Astrocyte (in vitro differentiated cells and primary cell): ENCODE measurements around the gene IL5RA. TPM values are rescaled to one million over a fixed set of nuclear protein-coding genes. Genes with fewer than 3 reads are reported as not detected.

Source experiments
- DNase-seq: peaks from one replicate; pipeline ENCODE4 v3.0.0-alpha.2; 2010; ENCODE audit warnings: low read depth
- FAIRE-seq: peaks from 2 replicates; lab custom pipeline; 2011; peaks lifted over from hg19 to GRCh38; lab: Jason Lieb, UNC
- H2AFZ ChIP-seq: 2 replicates; pipeline ENCODE4 v1.6.0; 2012; ENCODE audit warnings: low read depth, low read length, inconsistent platforms
- H3K27ac ChIP-seq: 2 replicates; pipeline ENCODE4 v1.5.1; 2011; ENCODE audit warnings: low read depth, low read length, inconsistent platforms
- H3K27me3 ChIP-seq: 2 replicates; pipeline ENCODE4 v1.6.0; 2011; ENCODE audit warnings: low read length, inconsistent platforms; ENCODE audit not compliant: insufficient read depth
- H3K36me3 ChIP-seq: 2 replicates; pipeline ENCODE4 v1.5.1; 2011; ENCODE audit warnings: low read length, inconsistent platforms; ENCODE audit not compliant: insufficient read depth
- H3K4me1 ChIP-seq: 2 replicates; pipeline ENCODE4 v1.5.1; 2011; ENCODE audit warnings: low read length, inconsistent platforms; ENCODE audit not compliant: insufficient read depth
- H3K4me2 ChIP-seq: 2 replicates; pipeline ENCODE4 v1.6.0; 2012; ENCODE audit warnings: low read length, inconsistent platforms
- H3K4me3 ChIP-seq: 2 replicates; pipeline ENCODE4 v1.5.1; 2011; ENCODE audit warnings: low read depth, mild to moderate bottlenecking, low read length, inconsistent platforms; ENCODE audit not compliant: insufficient read depth
- H3K79me2 ChIP-seq: 2 replicates; pipeline ENCODE4 v1.6.0; 2012; ENCODE audit warnings: mild to moderate bottlenecking, low read length, inconsistent platforms; ENCODE audit not compliant: insufficient read depth
- H3K9ac ChIP-seq: 2 replicates; pipeline ENCODE4 v1.6.0; 2012; ENCODE audit warnings: mild to moderate bottlenecking, low read length, inconsistent platforms
- H3K9me3 ChIP-seq: 2 replicates; pipeline ENCODE4 v1.5.1; 2012; ENCODE audit warnings: low read depth, mild to moderate bottlenecking, low read length, inconsistent platforms; ENCODE audit not compliant: insufficient read depth
- H4K20me1 ChIP-seq: 2 replicates; pipeline ENCODE4 v1.6.0; 2012; ENCODE audit warnings: low read length, inconsistent platforms; ENCODE audit not compliant: insufficient read depth
- H3K27ac Mint-ChIP-seq: one replicate; pipeline ENCODE4 v1.8.0; 2021; ENCODE audit warnings: mild to moderate bottlenecking, mixed read lengths; ENCODE audit not compliant: unreplicated experiment
- H3K27me3 Mint-ChIP-seq: one replicate; pipeline ENCODE4 v1.8.0; 2021; ENCODE audit warnings: low read depth, mixed read lengths; ENCODE audit not compliant: unreplicated experiment
- H3K36me3 Mint-ChIP-seq: one replicate; pipeline ENCODE4 v1.8.0; 2021; ENCODE audit warnings: low read depth, mixed read lengths; ENCODE audit not compliant: unreplicated experiment
- H3K4me1 Mint-ChIP-seq: one replicate; pipeline ENCODE4 v1.8.0; 2021; ENCODE audit warnings: low read depth, mixed read lengths; ENCODE audit not compliant: unreplicated experiment
- H3K4me3 Mint-ChIP-seq: one replicate; pipeline ENCODE4 v1.8.0; 2021; ENCODE audit warnings: mild to moderate bottlenecking, moderate library complexity, mixed read lengths; ENCODE audit not compliant: unreplicated experiment
- H3K9me3 Mint-ChIP-seq: one replicate; pipeline ENCODE4 v1.8.0; 2021; ENCODE audit warnings: mild to moderate bottlenecking, mixed read lengths; ENCODE audit not compliant: unreplicated experiment
- CTCF ChIP-seq: IDR thresholded peaks from 2 replicates; pipeline ENCODE4 v1.5.1; 2011; ENCODE audit warnings: low read depth, mild to moderate bottlenecking, inconsistent platforms, low read length, moderate library complexity; ENCODE audit not compliant: insufficient read depth
- EZH2 ChIP-seq: IDR thresholded peaks from 2 replicates; pipeline ENCODE4 v1.6.1; 2012; ENCODE audit warnings: mild to moderate bottlenecking, low read length, inconsistent platforms; ENCODE audit not compliant: insufficient read depth
- total RNA-seq: library from RNA; stranded (reverse); gene quantifications from 2 replicates; pipeline ENCODE4 v1.2.1, GENCODE V29; 2021

IL5RA gene
- total RNA-seq, 1 donor from 2014 or later = not detected

DNA sequence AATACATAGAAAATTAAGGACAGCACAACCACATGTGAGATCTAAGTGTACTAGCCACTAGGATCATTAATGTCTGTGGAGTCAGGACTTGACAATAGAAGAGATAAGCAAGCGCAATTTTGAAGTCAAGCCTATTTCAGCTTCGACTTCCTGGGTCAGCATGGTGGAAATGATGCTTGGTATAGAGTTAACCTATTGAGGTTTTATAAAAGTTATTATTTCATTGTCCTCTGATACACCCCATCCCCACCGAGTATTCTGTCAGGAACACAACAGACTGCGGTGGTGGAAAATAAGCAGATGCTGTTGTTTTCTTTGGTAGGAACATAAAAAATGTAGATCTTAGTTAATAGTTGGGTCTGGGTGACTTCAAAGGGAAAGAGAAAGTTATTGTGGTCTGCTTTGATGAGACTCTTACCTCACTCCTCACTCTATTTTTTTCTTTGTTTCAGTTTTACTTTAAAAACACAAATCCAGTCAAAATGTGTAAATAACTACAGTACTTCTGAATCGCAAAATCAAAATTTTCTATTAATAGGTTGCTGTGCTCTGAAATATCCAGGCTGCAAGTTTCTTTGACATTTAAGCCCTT lies 82.1 kb downstream of the IL5RA start:
- TF ChIP-seq CTCF (no peak), EZH2 (no peak)
- Histone ChIP-seq H4K20me1 (no peaks in the 10 kb centered on the region), H3K9ac (no peak overlapping the region), H2AFZ (no peak overlapping the region), H3K9me3 (no peaks in the 10 kb centered on the region), H3K4me1 (no peaks in the 10 kb centered on the region), H3K4me2 (no peak overlapping the region), H3K27me3 (no peaks in the 10 kb centered on the region), H3K4me3 (no peak overlapping the region), H3K36me3 (no peaks in the 10 kb centered on the region), H3K27ac (no peak overlapping the region), H3K79me2 (no peaks in the 10 kb centered on the region)
- Mint-ChIP-seq H3K36me3 (no peaks in the 10 kb centered on the region), H3K4me1 (no peaks in the 10 kb centered on the region), H3K27ac (no peak overlapping the region), H3K4me3 (no peak overlapping the region), H3K27me3 (no peaks in the 10 kb centered on the region), H3K9me3 (peaks cover 9% of the 10 kb centered on the region)
- DNase-seq = no peak
- FAIRE-seq = no peak

DNA sequence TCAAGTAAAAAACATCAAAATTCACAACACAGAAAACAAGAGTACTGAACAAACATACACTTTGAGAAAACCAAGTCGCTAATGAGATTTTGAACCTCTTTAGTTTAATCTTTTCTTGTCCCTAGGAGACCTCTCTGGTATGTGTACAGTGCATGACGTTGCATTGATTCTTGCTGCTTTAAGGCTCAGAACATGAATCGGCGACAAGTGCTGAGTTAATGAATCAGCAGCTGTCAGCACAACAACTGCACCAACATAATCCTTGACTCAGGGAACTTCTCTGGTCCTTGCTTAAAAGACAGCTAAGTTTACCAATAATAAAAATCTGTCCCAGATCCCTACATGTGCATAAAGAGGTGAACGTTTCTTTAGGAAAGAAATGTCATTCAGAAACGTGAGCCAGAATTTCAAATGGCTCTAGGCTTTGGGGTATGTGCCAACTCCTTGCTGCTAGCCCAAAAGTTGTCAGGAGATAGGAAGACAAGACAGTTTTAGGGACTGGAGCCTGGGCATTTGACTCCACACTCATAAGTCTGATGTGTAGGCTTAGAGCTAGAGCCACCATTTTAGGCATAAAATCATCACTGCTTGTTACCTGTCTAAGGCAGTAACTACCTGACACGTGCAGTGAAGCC lies 86.9 kb downstream of the IL5RA start:
- H3K27me3 Mint-ChIP-seq = no peaks in the 10 kb centered on the region
- Histone ChIP-seq H3K9ac (no peak overlapping the region), H3K36me3 (no peaks in the 10 kb centered on the region), H3K4me2 (no peak overlapping the region), H3K27me3 (no peaks in the 10 kb centered on the region), H3K4me1 (no peaks in the 10 kb centered on the region), H3K27ac (no peak overlapping the region), H4K20me1 (no peaks in the 10 kb centered on the region), H2AFZ (no peak overlapping the region), H3K4me3 (no peak overlapping the region), H3K9me3 (no peaks in the 10 kb centered on the region), H3K79me2 (no peaks in the 10 kb centered on the region)
- TF ChIP-seq EZH2 (no peak), CTCF (no peak)
- H3K4me3 Mint-ChIP-seq = no peak overlapping the region
- H3K36me3 Mint-ChIP-seq = no peaks in the 10 kb centered on the region
- H3K4me1 Mint-ChIP-seq = no peaks in the 10 kb centered on the region
- DNase-seq (no peak), FAIRE-seq (no peak)
- no peak overlapping the region for H3K27ac Mint-ChIP-seq
- H3K9me3 Mint-ChIP-seq = peaks cover 2% of the 10 kb centered on the region

DNA sequence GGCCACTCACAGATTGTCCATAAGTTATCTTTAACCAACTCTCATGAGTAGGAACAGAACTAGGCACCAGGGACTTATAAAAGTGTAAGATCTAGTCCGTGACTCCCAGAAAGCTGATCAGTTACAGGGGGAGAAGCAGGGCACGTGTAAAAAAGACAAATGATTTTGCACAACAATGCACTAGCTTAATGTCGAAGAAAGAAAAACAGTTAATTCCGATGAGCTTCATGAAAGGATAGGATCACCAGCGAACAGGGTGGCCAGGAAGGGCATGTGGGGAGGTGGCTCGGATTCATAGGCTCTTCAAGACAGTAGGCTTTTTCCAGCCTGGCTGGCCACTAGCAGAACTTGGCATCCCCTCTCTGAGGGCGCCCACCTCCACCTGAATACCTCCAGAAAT lies 90.0 kb downstream of the IL5RA start:
- Mint-ChIP-seq H3K4me3 (no peak overlapping the region), H3K27me3 (no peaks in the 10 kb centered on the region)
- no peak for TF ChIP-seq CTCF
- TF ChIP-seq EZH2 = no peak

More for the DNA sequence above, 90.0 kb downstream of the IL5RA start:
- Histone ChIP-seq H3K9me3 (no peaks in the 10 kb centered on the region), H3K4me3 (no peak overlapping the region), H3K36me3 (no peaks in the 10 kb centered on the region), H3K27ac (no peak overlapping the region), H3K79me2 (no peaks in the 10 kb centered on the region), H3K9ac (no peak overlapping the region), H2AFZ (no peak overlapping the region), H3K27me3 (peaks cover 2% of the 10 kb centered on the region), H3K4me2 (no peak overlapping the region), H4K20me1 (no peaks in the 10 kb centered on the region), H3K4me1 (no peaks in the 10 kb centered on the region)
- no peaks in the 10 kb centered on the region for H3K36me3 Mint-ChIP-seq
- H3K4me1 Mint-ChIP-seq = no peaks in the 10 kb centered on the region
- H3K27ac Mint-ChIP-seq = no peak overlapping the region
- FAIRE-seq (no peak), DNase-seq (no peak)
- peaks cover 3% of the 10 kb centered on the region for H3K9me3 Mint-ChIP-seq
